ENCODE data around the gene CCDC187. TPM values are rescaled to one million over a fixed set of nuclear protein-coding genes. Genes with fewer than 3 reads are reported as not detected.
A peak's percentile ranks its signal among the peaks of the same experiment; 100 is the strongest.

Gene CCDC187
- total and polyA plus RNA-seq, 2 of the 13 experiments (the other 11 are each of a cell fraction or from before 2014, with no cell fraction given), result 0.03 to 0.13 TPM

- TF ChIP-seq ZNF574 (CRISPR knock-in tag; IDR thresholded peaks at IDR 0.05) (peak; percentile 73), ZNF577 (CRISPR knock-in tag; IDR thresholded peaks at IDR 0.05; ENCODE audit: borderline replicate concordance, low read depth) (no peak), ZNF264 (CRISPR knock-in tag; IDR thresholded peaks at IDR 0.05) (0 out of 2 replicates have a peak, but pooled peaks have one; percentile 65), ZSCAN25 (CRISPR knock-in tag; IDR thresholded peaks at IDR 0.05) (no peak), ZFP62 (CRISPR knock-in tag; IDR thresholded peaks at IDR 0.05) (no peak), ZMAT3 (CRISPR knock-in tag; conservative IDR thresholded peaks at IDR 0.05) (no peak), PHF8 (CRISPR knock-in tag; IDR thresholded peaks at IDR 0.05) (peak; percentile 36; the same call in 1 of the 2 replicates), ARID3A (IDR thresholded peaks at IDR 0.05; ENCODE audit: low read depth, low read length) (no peak), ARID5B (CRISPR knock-in tag; IDR thresholded peaks at IDR 0.05) (no peak), ZNF562 (CRISPR knock-in tag; IDR thresholded peaks at IDR 0.05; ENCODE audit: borderline replicate concordance) (no peak), ZHX1 (CRISPR knock-in tag; IDR thresholded peaks at IDR 0.05; ENCODE audit: low read depth) (0 out of 2 replicates have a peak, but pooled peaks have one; percentile 40), ZNF234 (CRISPR knock-in tag; conservative IDR thresholded peaks at IDR 0.05) (no peak), SMAD9 (CRISPR knock-in tag; IDR thresholded peaks at IDR 0.05) (no peak), ZBTB43 (CRISPR knock-in tag; conservative IDR thresholded peaks at IDR 0.05) (0 out of 2 replicates have a peak, but pooled peaks have one; percentile 26)
These were observed 58.4 kb downstream of the CCDC187 start, which contains the start of gene QSOX2 (continued) for GRCh38 chr9:136245219-136246150.
